Sigmoid colon (tissue), 4 donors: ENCODE results near the gene TRIM13.

Experiments used
- CTCF ChIP-seq, 4 experiments: fragments of 450-650 bp in 3 of 4; fragments of 200-600 bp in 1 of 4; IDR thresholded peaks; one replicate each; pipeline ENCODE4 v1.5.1; 2016 to 2019; ENCODE audit warnings: antibody characterized with exemption in 4 of 4, mild to moderate bottlenecking in 3 of 4, moderate library complexity in 2 of 4
- EP300 ChIP-seq, 4 donors: sonication (generic); formaldehyde crosslinking; IDR thresholded peaks; one replicate each; pipeline ENCODE4 v1.6.1; 2017; ENCODE audit warnings: antibody characterized with exemption in 4 of 4
- POLR2A ChIP-seq, 2 donors: fragments of 450-650 bp; IDR thresholded peaks; one replicate each; pipeline ENCODE4 v1.6.1; 2016; ENCODE audit warnings: antibody characterized with exemption in 2 of 2, mild to moderate bottlenecking in 2 of 2, moderate library complexity in 2 of 2

- TF ChIP-seq CTCF (IDR thresholded peaks at IDR 0.05) (no peak), EP300 (IDR thresholded peaks at IDR 0.05) (no peak), POLR2A (IDR thresholded peaks at IDR 0.05) (no peak)
These were observed 58.6 kb downstream of the TRIM13 start for GRCh38 chr13:50055454-50055853.
